ENCODE results near the gene MRTO4.
"Not testable (repeated sequence)": the region's sequence is repeated elsewhere in the genome, so short reads cannot be mapped to it uniquely, and the experiment has no call there.

The MRTO4 gene

DNA sequence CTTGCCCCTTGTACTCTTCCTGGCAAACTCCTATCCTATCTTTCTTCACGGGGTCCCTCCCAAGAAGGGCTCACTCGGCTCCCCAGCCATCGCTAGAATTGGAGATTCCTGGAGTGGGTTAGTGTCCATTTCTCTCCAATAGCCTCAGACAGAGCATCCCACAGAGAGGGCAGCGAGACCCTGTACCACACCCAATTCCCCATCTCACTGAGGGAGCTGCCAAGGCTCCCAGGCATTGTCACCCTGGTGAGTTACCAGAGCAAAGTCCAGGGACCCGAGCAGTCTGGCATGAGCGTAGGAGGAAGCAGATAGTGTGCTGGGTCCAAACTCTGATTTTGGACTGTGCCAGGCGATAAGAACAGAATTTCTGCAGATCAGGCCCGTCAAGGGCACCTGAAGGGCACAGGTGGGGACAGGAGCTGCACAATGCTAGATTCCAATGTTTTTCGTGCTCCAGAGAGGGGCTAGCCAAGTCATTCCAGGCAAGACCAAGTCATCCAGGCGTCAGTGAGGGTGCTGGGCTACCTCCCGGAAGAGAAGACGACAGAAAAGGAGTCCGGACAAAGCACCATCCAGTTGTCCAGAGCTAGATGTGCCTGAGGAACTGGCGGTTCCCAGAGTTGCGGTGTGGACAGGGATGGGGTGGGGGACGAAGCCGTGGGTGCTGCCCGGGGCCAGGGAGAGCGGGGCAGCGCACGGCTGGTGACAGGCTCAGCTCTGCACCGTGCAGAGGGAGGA, 21.7 kb downstream of the MRTO4 start:
- no peak overlapping the region for H3K4me3 ChIP-seq (ENCODE audit: low read length)
- TF ChIP-seq, protein P1, sequence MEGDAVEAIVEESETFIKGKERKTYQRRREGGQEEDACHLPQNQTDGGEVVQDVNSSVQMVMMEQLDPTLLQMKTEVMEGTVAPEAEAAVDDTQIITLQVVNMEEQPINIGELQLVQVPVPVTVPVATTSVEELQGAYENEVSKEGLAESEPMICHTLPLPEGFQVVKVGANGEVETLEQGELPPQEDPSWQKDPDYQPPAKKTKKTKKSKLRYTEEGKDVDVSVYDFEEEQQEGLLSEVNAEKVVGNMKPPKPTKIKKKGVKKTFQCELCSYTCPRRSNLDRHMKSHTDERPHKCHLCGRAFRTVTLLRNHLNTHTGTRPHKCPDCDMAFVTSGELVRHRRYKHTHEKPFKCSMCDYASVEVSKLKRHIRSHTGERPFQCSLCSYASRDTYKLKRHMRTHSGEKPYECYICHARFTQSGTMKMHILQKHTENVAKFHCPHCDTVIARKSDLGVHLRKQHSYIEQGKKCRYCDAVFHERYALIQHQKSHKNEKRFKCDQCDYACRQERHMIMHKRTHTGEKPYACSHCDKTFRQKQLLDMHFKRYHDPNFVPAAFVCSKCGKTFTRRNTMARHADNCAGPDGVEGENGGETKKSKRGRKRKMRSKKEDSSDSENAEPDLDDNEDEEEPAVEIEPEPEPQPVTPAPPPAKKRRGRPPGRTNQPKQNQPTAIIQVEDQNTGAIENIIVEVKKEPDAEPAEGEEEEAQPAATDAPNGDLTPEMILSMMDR (conservative IDR thresholded peaks at IDR 0.05; ENCODE audit: low read depth, low read length), result no peak
- DNase-seq (ENCODE audit: low read depth), result no peak

GRCh38 chr1:19273844-19274531, 22.4 kb downstream of the MRTO4 start:
- peak overlapping the region; percentile 15 for H3K4me3 ChIP-seq (ENCODE audit: low read length)
- not testable (repeated sequence) for DNase-seq (ENCODE audit: low read depth)

DNA sequence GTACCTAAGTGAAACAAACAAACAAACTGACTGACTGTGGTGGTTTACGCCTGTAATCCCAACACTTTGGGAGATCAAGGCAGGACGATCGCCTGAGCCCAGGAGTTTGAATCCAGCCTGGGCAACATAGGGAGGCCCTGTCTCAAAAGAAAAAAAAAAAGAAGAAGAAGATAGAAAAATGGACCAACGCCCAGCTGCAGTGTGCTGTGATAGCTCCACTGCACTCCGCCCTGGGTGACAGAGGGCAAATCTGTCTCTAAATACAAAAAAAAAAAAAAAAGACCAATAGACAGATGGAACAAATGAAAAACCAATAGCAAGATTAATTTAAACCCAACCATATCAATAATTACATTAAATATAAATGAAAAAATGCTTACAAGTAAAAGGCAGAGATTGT, 23.0 kb downstream of the MRTO4 start:
- no peak for DNase-seq (ENCODE audit: low read depth)
- H3K4me3 ChIP-seq (ENCODE audit: low read length), result no peak overlapping the region
- TF ChIP-seq, protein P1 (conservative IDR thresholded peaks at IDR 0.05; ENCODE audit: low read depth, low read length), result no peak

GRCh38 chr1:19283891-19284290, 32.3 kb downstream of the MRTO4 start:
- no peak for DNase-seq (ENCODE audit: low read depth)
- TF ChIP-seq, protein P1 (conservative IDR thresholded peaks at IDR 0.05; ENCODE audit: low read depth, low read length), result no peak
- no peak overlapping the region for H3K4me3 ChIP-seq (ENCODE audit: low read length)

DNA sequence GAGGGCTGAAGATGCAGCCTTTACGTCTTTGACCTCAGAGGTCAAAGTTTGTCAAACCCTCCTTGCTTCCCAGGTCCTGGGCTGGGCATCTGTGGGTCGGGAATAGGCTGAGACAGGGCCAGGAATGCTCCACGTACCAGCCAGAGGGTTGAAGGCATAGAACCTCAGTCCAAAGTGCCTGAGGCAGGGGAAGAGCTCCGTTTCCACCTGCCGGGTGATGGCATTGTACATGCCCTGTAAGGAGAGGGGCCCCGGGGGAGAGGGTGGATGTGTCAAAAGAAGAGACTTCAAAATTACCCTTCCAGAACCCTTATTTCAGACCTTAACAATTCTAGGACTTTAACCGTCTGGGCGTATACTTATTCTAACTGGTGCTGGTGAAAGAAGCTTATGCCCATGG, 33.3 kb downstream of the MRTO4 start:
- no peak for DNase-seq (ENCODE audit: low read depth)
- TF ChIP-seq, protein P1 (conservative IDR thresholded peaks at IDR 0.05; ENCODE audit: low read depth, low read length), result no peak
- no peak overlapping the region for H3K4me3 ChIP-seq (ENCODE audit: low read length)

GRCh38 chr1:19285366-19285765, 33.8 kb downstream of the MRTO4 start:
- not testable (repeated sequence) for H3K4me3 ChIP-seq (ENCODE audit: low read length); DNase-seq (ENCODE audit: low read depth)

GRCh38 chr1:19285807-19286206, 34.2 kb downstream of the MRTO4 start:
- not testable (repeated sequence) for DNase-seq (ENCODE audit: low read depth); H3K4me3 ChIP-seq (ENCODE audit: low read length)

GRCh38 chr1:19287436-19288185, 36.0 kb downstream of the MRTO4 start:
- no peak for DNase-seq (ENCODE audit: low read depth)
- TF ChIP-seq, protein P1 (conservative IDR thresholded peaks at IDR 0.05; ENCODE audit: low read depth, low read length), result no peak
- H3K4me3 ChIP-seq (ENCODE audit: low read length), result no peak overlapping the region

- DNase-seq (ENCODE audit: low read depth), result not testable (repeated sequence)
- peak within 1 kb of the TSS; percentile 51 for H3K4me3 ChIP-seq (ENCODE audit: low read length)
These were observed 37.0 kb downstream of the MRTO4 start, which contains the start of gene AKR7A3 for GRCh38 chr1:19288324-19289241. AKR7A3 (minus strand) TSS chr1:19288770; CDS start chr1:19288709, 61 bp downstream.
